ENCODE measurements around the gene TACC2.

DNA sequence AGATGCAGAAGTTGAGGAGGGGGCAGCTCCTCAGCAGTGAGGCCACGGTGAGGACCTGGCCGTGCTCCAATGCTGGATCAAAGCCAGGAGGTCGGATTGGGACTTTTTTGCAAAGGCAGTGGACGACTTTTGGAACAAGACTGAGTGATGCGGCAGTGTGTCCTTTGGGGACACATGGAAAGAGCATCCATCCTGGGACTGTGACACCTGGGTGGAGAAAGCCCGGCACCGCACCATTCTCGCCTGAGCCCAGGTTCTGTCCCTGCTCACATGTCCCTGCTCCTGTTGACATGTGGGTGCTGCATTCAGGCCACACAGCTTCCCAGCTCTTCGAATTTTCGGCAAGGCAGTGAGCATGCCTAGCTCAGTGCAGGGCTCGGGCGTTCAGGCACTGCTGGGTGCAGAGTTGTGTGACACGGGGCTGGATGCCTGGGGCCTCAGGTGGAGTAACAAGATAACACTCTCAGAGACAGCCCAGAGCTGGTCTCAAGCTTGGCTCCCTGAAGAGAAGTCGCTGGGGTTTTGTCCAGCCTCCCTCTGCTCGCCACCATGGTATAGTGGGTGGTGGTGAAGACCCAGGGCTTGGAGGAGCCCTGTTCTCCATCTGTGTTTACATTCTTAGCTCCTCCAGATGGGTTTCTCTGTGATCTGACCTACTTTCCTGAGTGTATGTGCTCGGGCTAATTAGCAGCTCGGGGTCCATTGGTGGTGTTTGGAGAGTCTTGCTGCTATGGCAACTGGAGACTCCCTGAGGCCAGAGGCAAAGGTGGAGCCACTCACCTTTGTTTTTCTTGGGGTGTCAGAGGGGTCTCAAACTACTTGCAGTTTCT is 170.4 kb downstream of the TACC2 start:
- TF ChIP-seq, protein P1, sequence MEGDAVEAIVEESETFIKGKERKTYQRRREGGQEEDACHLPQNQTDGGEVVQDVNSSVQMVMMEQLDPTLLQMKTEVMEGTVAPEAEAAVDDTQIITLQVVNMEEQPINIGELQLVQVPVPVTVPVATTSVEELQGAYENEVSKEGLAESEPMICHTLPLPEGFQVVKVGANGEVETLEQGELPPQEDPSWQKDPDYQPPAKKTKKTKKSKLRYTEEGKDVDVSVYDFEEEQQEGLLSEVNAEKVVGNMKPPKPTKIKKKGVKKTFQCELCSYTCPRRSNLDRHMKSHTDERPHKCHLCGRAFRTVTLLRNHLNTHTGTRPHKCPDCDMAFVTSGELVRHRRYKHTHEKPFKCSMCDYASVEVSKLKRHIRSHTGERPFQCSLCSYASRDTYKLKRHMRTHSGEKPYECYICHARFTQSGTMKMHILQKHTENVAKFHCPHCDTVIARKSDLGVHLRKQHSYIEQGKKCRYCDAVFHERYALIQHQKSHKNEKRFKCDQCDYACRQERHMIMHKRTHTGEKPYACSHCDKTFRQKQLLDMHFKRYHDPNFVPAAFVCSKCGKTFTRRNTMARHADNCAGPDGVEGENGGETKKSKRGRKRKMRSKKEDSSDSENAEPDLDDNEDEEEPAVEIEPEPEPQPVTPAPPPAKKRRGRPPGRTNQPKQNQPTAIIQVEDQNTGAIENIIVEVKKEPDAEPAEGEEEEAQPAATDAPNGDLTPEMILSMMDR (conservative IDR thresholded peaks at IDR 0.05; ENCODE audit: low read depth in 2 of 2), result no peak
- TF ChIP-seq EZH2phosphoT487 (IDR thresholded peaks at IDR 0.05; ENCODE audit: unreplicated experiment) (no peak), EZH2 (IDR thresholded peaks at IDR 0.05; ENCODE audit: low read depth, unreplicated experiment) (no peak), NANOG (IDR thresholded peaks at IDR 0.05; ENCODE audit: borderline replicate concordance) (no peak), POLR2AphosphoS5 (IDR thresholded peaks at IDR 0.05; ENCODE audit: low read depth) (no peak), CREB1 (CRISPR knock-in tag; IDR thresholded peaks at IDR 0.05; ENCODE audit: low read depth) (no peak), JUNB (IDR thresholded peaks at IDR 0.05; ENCODE audit: unreplicated experiment) (no peak), ZNF114 (CRISPR knock-in tag; IDR thresholded peaks at IDR 0.05) (no peak), ZNF331 (CRISPR knock-in tag; IDR thresholded peaks at IDR 0.05; ENCODE audit: low read depth) (no peak), STAT1 (IDR thresholded peaks at IDR 0.05; ENCODE audit: unreplicated experiment) (no peak)
- TF ChIP-seq, protein P2, sequence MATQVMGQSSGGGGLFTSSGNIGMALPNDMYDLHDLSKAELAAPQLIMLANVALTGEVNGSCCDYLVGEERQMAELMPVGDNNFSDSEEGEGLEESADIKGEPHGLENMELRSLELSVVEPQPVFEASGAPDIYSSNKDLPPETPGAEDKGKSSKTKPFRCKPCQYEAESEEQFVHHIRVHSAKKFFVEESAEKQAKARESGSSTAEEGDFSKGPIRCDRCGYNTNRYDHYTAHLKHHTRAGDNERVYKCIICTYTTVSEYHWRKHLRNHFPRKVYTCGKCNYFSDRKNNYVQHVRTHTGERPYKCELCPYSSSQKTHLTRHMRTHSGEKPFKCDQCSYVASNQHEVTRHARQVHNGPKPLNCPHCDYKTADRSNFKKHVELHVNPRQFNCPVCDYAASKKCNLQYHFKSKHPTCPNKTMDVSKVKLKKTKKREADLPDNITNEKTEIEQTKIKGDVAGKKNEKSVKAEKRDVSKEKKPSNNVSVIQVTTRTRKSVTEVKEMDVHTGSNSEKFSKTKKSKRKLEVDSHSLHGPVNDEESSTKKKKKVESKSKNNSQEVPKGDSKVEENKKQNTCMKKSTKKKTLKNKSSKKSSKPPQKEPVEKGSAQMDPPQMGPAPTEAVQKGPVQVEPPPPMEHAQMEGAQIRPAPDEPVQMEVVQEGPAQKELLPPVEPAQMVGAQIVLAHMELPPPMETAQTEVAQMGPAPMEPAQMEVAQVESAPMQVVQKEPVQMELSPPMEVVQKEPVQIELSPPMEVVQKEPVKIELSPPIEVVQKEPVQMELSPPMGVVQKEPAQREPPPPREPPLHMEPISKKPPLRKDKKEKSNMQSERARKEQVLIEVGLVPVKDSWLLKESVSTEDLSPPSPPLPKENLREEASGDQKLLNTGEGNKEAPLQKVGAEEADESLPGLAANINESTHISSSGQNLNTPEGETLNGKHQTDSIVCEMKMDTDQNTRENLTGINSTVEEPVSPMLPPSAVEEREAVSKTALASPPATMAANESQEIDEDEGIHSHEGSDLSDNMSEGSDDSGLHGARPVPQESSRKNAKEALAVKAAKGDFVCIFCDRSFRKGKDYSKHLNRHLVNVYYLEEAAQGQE (IDR thresholded peaks at IDR 0.05; ENCODE audit: unreplicated experiment), result no peak
- TF ChIP-seq, protein P3, sequence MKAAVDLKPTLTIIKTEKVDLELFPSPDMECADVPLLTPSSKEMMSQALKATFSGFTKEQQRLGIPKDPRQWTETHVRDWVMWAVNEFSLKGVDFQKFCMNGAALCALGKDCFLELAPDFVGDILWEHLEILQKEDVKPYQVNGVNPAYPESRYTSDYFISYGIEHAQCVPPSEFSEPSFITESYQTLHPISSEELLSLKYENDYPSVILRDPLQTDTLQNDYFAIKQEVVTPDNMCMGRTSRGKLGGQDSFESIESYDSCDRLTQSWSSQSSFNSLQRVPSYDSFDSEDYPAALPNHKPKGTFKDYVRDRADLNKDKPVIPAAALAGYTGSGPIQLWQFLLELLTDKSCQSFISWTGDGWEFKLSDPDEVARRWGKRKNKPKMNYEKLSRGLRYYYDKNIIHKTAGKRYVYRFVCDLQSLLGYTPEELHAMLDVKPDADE (IDR thresholded peaks at IDR 0.05), result no peak
